Right renal pelvis (tissue), 4 donors: ENCODE results near the gene ADAMTS2. TPM values are rescaled to one million over a fixed set of nuclear protein-coding genes. Genes with fewer than 3 reads are reported as not detected.
"Not testable (repeated sequence)": the region's sequence is repeated elsewhere in the genome, so short reads cannot be mapped to it uniquely, and the experiment has no call there.

Experiments
- DNase-seq, 4 donors: peaks; one replicate each; pipeline ENCODE4 v3.0.0-alpha.2; 2013; ENCODE audit warnings: low read depth in 4 of 4, low spot score in 3 of 4, missing footprints in 1 of 4
- polyA plus RNA-seq, 4 donors: library from polyadenylated mRNA; unstranded; fragments of 120-200 nt; gene quantifications; one replicate each; pipeline ENCODE4 v1.2.1, GENCODE V29; 2013; ENCODE audit not compliant: insufficient read length in 4 of 4

The ADAMTS2 gene
- polyA plus RNA-seq, 4 donors, result 10.9 to 15.5 (median 11.5) TPM

GRCh38 chr5:179122411-179123108 is 222.7 kb downstream of the ADAMTS2 start:
- DNase-seq, result no peak

GRCh38 chr5:179121667-179122111 is 223.6 kb downstream of the ADAMTS2 start:
- no peak for DNase-seq

GRCh38 chr5:179120951-179121666 is 224.2 kb downstream of the ADAMTS2 start:
- no peak for DNase-seq

- no peak for DNase-seq
Measured at GRCh38 chr5:179120421-179120861, 224.8 kb downstream of the ADAMTS2 start.

GRCh38 chr5:179119415-179120170 is 225.7 kb downstream of the ADAMTS2 start:
- DNase-seq, result no peak

- no peak for DNase-seq
Measured at GRCh38 chr5:179118756-179119414, 226.4 kb downstream of the ADAMTS2 start.

- no peak for DNase-seq
Measured at GRCh38 chr5:179118338-179118737, 226.9 kb downstream of the ADAMTS2 start.

GRCh38 chr5:179115845-179116524 is 229.3 kb downstream of the ADAMTS2 start:
- DNase-seq, result no peak

GRCh38 chr5:179115307-179115706 is 230.0 kb downstream of the ADAMTS2 start:
- no peak for DNase-seq

GRCh38 chr5:179114756-179115155 is 230.5 kb downstream of the ADAMTS2 start:
- no peak for DNase-seq

GRCh38 chr5:179113945-179114641 is 231.2 kb downstream of the ADAMTS2 start:
- DNase-seq, result no peak

- DNase-seq, result no peak
Measured at GRCh38 chr5:179113143-179113530, 232.1 kb downstream of the ADAMTS2 start.

- DNase-seq, result no peak
Measured at GRCh38 chr5:179112469-179113142, 232.7 kb downstream of the ADAMTS2 start.

GRCh38 chr5:179111267-179112207 is 233.7 kb downstream of the ADAMTS2 start:
- no peak for DNase-seq

GRCh38 chr5:179110528-179110927 is 234.7 kb downstream of the ADAMTS2 start:
- no peak for DNase-seq

- DNase-seq, result not testable (repeated sequence)
Measured at GRCh38 chr5:179101282-179101681, 244.0 kb downstream of the ADAMTS2 start.

GRCh38 chr5:179089502-179089901 is 255.8 kb downstream of the ADAMTS2 start:
- DNase-seq, result no peak

- DNase-seq, result no peak
Measured at GRCh38 chr5:179080724-179081123, 264.5 kb downstream of the ADAMTS2 start.
